Prostate gland (tissue), 2 donors: ENCODE measurements around the gene RAD51B. TPM values are rescaled to one million over a fixed set of nuclear protein-coding genes. Genes with fewer than 3 reads are reported as not detected.

ENCODE experiments used
- DNase-seq: peaks from one replicate; pipeline ENCODE4 v3.0.0-alpha.2; 2019; ENCODE audit warnings: low spot score
- H3K27ac ChIP-seq, 2 donors: fragments of 200-600 bp; sonication (generic); 2 replicates each; pipeline ENCODE4 v1.5.1; 2017 to 2019
- H3K27me3 ChIP-seq: fragments of 200-600 bp; sonication (generic); replicated peaks from 2 replicates; pipeline ENCODE4 v1.5.1; 2019; ENCODE audit not compliant: insufficient read depth
- H3K36me3 ChIP-seq, 2 donors: fragments of 200-600 bp; sonication (generic); 1 replicate in 1 of 2; 2 replicates in 1 of 2; pipeline versions ENCODE4 v1.5.1 to v1.8.1; 2017 to 2019
- H3K4me1 ChIP-seq: fragments of 200-600 bp; sonication (generic); replicated peaks from 2 replicates; pipeline ENCODE4 v1.5.1; 2019
- H3K4me3 ChIP-seq, 2 donors: fragments of 200-600 bp; sonication (generic); 2 replicates each; pipeline ENCODE4 v1.5.1; 2017 to 2019
- H3K9me3 ChIP-seq: fragments of 200-600 bp; sonication (generic); 2 replicates; pipeline ENCODE4 v1.5.1; 2017
- CTCF ChIP-seq, 4 experiments: fragments of 200-600 bp in 2 of 4; fragments of 450-650 bp in 2 of 4; sonication (generic) in 2 of 4; IDR thresholded peaks; 1 replicate in 3 of 4; 2 replicates in 1 of 4; pipeline ENCODE4 v1.5.1; 2016 to 2019; ENCODE audit warnings: antibody characterized with exemption in 4 of 4, mild to moderate bottlenecking in 2 of 4, moderate library complexity in 2 of 4
- POLR2A ChIP-seq: fragments of 450-650 bp; IDR thresholded peaks from one replicate; pipeline ENCODE4 v1.6.1; 2016; ENCODE audit warnings: antibody characterized with exemption, mild to moderate bottlenecking
- POLR2AphosphoS5 ChIP-seq: sonication (generic); formaldehyde crosslinking; IDR thresholded peaks from one replicate; pipeline ENCODE4 v1.6.1; 2017; ENCODE audit warnings: antibody characterized with exemption
- WGBS: methylation state at CpG from one replicate; pipeline ENCODE4 v1.1.5; 2018; 5-methylcytosine and 5-hydroxymethylcytosine counted together
- intact Hi-C: fragments of 100-400 bp; cut with DNase I; formaldehyde crosslinking; loops from one replicate; pipeline ENCODE4 v1.14.2; 2022
- total RNA-seq, 2 donors: library from RNA; depleted of rRNA; stranded (reverse); fragments of >200 nt; gene quantifications; one replicate each; pipeline ENCODE4 v1.1.0, GENCODE V29; 2016

Gene RAD51B
- total RNA-seq, 2 donors from 2014 or later, result 14.9 to 35.8 TPM

- intact Hi-C loops, result no loop called here
- H3K4me3 ChIP-seq, result no peak overlapping the region
- H3K9me3 ChIP-seq, result no peaks in the 10 kb centered on the region
- H3K27ac ChIP-seq, result no peak overlapping the region
- TF ChIP-seq POLR2AphosphoS5 (no peak), CTCF (IDR thresholded peaks at IDR 0.05) (no peak), POLR2A (no peak)
- H3K4me1 ChIP-seq, result no peaks in the 10 kb centered on the region
- no peak for DNase-seq
- H3K36me3 ChIP-seq, result no peaks in the 10 kb centered on the region
- H3K27me3 ChIP-seq, result no peaks in the 10 kb centered on the region
- WGBS, result 97% methylated on average over 5 of the region's 5 CpGs
These were observed 906.6 kb downstream of the RAD51B start for GRCh38 chr14:68726093-68726695.

GRCh38 chr14:68727315-68728047 lies 907.9 kb downstream of the RAD51B start:
- Histone ChIP-seq H3K27me3 (no peaks in the 10 kb centered on the region), H3K4me3 (no peak overlapping the region), H3K9me3 (no peaks in the 10 kb centered on the region), H3K36me3 (no peaks in the 10 kb centered on the region), H3K27ac (no peak overlapping the region), H3K4me1 (no peaks in the 10 kb centered on the region)
- intact Hi-C loops, result no loop called here
- 70% methylated on average over 5 of the region's 5 CpGs for WGBS
- DNase-seq, result no peak
- TF ChIP-seq CTCF (IDR thresholded peaks at IDR 0.05), result no peak
- no peak for TF ChIP-seq POLR2AphosphoS5
- no peak for TF ChIP-seq POLR2A

- no peak for TF ChIP-seq POLR2A
- no peak for TF ChIP-seq POLR2AphosphoS5
- no peak for TF ChIP-seq CTCF (IDR thresholded peaks at IDR 0.05)
- Histone ChIP-seq H3K36me3 (no peaks in the 10 kb centered on the region), H3K4me1 (no peaks in the 10 kb centered on the region), H3K27ac (no peak overlapping the region), H3K4me3 (no peak overlapping the region), H3K27me3 (no peaks in the 10 kb centered on the region), H3K9me3 (no peaks in the 10 kb centered on the region)
- intact Hi-C loops, result no loop called here
- WGBS, result 90% methylated on average over 10 of the region's 10 CpGs
- DNase-seq, result no peak
These were observed 908.9 kb downstream of the RAD51B start for GRCh38 chr14:68728342-68729106.

GRCh38 chr14:68729556-68729955 lies 910.0 kb downstream of the RAD51B start:
- intact Hi-C loops, result no loop called here
- DNase-seq, result no peak
- 87% methylated on average over 6 of the region's 6 CpGs for WGBS
- Histone ChIP-seq H3K4me3 (no peak overlapping the region), H3K27me3 (no peaks in the 10 kb centered on the region), H3K36me3 (no peaks in the 10 kb centered on the region), H3K9me3 (no peaks in the 10 kb centered on the region), H3K27ac (no peak overlapping the region), H3K4me1 (no peaks in the 10 kb centered on the region)
- TF ChIP-seq POLR2A, result no peak
- TF ChIP-seq CTCF (IDR thresholded peaks at IDR 0.05), result no peak
- TF ChIP-seq POLR2AphosphoS5, result no peak
